ENCODE data around the gene COX19.

DNA sequence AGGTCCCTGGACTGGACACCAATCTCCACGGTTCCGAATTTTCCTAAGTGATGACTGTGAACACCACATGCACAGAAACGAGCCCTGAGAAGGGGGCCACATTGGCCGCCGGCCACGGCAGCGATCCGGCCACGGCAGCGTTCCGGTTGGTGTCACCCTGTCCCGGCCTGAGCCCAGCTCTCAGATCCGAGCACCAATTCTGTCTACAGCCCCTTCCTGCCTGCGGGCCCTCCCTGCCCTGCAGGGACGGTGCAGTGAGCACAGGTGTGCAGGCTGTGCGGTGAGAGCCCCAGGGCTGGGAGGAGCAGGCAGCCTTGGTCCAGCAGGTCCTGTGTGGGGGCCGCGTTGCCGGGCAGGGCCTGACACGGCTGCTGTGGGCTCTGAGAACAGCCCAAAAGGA is 39.3 kb upstream of the COX19 start:
- TF ChIP-seq SMC3 (IDR thresholded peaks at IDR 0.05; ENCODE audit: low read depth, low read length) (no peak), RCOR1 (IDR thresholded peaks at IDR 0.05; ENCODE audit: low read length) (no peak), POLR2AphosphoS5 (IDR thresholded peaks at IDR 0.05; ENCODE audit: low read depth, low read length) (no peak), FOXJ3 (CRISPR knock-in tag; IDR thresholded peaks at IDR 0.05) (no peak), EP300 (IDR thresholded peaks at IDR 0.05; ENCODE audit: borderline replicate concordance in 1 of 2, low read depth in 1 of 2, low read length in 1 of 2) (no peak), GABPA (IDR thresholded peaks at IDR 0.05; ENCODE audit: low read depth) (no peak), FOSL2 (IDR thresholded peaks at IDR 0.05; ENCODE audit: borderline replicate concordance, low read depth) (no peak), RXRA (IDR thresholded peaks at IDR 0.05; ENCODE audit: borderline replicate concordance, low read depth) (no peak), JUND (IDR thresholded peaks at IDR 0.05) (no peak)
- TF ChIP-seq, protein P1, sequence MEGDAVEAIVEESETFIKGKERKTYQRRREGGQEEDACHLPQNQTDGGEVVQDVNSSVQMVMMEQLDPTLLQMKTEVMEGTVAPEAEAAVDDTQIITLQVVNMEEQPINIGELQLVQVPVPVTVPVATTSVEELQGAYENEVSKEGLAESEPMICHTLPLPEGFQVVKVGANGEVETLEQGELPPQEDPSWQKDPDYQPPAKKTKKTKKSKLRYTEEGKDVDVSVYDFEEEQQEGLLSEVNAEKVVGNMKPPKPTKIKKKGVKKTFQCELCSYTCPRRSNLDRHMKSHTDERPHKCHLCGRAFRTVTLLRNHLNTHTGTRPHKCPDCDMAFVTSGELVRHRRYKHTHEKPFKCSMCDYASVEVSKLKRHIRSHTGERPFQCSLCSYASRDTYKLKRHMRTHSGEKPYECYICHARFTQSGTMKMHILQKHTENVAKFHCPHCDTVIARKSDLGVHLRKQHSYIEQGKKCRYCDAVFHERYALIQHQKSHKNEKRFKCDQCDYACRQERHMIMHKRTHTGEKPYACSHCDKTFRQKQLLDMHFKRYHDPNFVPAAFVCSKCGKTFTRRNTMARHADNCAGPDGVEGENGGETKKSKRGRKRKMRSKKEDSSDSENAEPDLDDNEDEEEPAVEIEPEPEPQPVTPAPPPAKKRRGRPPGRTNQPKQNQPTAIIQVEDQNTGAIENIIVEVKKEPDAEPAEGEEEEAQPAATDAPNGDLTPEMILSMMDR (IDR thresholded peaks at IDR 0.05), result no peak
- TF ChIP-seq, protein P2, sequence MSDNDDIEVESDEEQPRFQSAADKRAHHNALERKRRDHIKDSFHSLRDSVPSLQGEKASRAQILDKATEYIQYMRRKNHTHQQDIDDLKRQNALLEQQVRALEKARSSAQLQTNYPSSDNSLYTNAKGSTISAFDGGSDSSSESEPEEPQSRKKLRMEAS (IDR thresholded peaks at IDR 0.05; ENCODE audit: low read depth), result no peak
- TF ChIP-seq, protein P3, sequence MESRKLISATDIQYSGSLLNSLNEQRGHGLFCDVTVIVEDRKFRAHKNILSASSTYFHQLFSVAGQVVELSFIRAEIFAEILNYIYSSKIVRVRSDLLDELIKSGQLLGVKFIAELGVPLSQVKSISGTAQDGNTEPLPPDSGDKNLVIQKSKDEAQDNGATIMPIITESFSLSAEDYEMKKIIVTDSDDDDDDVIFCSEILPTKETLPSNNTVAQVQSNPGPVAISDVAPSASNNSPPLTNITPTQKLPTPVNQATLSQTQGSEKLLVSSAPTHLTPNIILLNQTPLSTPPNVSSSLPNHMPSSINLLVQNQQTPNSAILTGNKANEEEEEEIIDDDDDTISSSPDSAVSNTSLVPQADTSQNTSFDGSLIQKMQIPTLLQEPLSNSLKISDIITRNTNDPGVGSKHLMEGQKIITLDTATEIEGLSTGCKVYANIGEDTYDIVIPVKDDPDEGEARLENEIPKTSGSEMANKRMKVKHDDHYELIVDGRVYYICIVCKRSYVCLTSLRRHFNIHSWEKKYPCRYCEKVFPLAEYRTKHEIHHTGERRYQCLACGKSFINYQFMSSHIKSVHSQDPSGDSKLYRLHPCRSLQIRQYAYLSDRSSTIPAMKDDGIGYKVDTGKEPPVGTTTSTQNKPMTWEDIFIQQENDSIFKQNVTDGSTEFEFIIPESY (IDR thresholded peaks at IDR 0.05; ENCODE audit: borderline replicate concordance, low read depth), result no peak
